ENCODE measurements around the gene SEC14L2. TPM values are rescaled to one million over a fixed set of nuclear protein-coding genes. Genes with fewer than 3 reads are reported as not detected.

SEC14L2 gene
- total and polyA plus RNA-seq, 2 donors (not counting 3 experiments of a cell fraction or from before 2014, with no cell fraction given): 22.5 to 28.8 TPM

GRCh38 chr22:30433227-30433626, 36.4 kb downstream of the SEC14L2 start:
- peaks cover 10% of the 10 kb centered on the region for H3K4me1 ChIP-seq (ENCODE audit: control insufficient read depth, extremely low read depth, insufficient read depth, low read length)
- dilution Hi-C loops (cut with MboI; ENCODE audit: extremely low pct_ligation_motif_present, low sequenced_read_pairs) (no loop called here), intact Hi-C loops (cut with micrococcal nuclease) (no loop called here)
- no peak overlapping the region for H3K4me3 ChIP-seq (replicated peaks in 1 of 3; ENCODE audit: insufficient read depth in 1 of 3, low read depth in 1 of 3, low read length in 3 of 3)
- peaks cover 0 to 6% of the 10 kb centered on the region in 2 experiments for H3K36me3 ChIP-seq (ENCODE audit: control insufficient read depth in 2 of 2, extremely low read depth in 1 of 2, insufficient read depth in 2 of 2, low read length in 2 of 2)
- no peaks in the 10 kb centered on the region for H4K20me1 ChIP-seq (replicated peaks; ENCODE audit: control insufficient read depth, extremely low read depth, insufficient read depth, low read length)
- ChIA-PET CTCF (interaction anchor here (0.6 to 1.7 kb wide), 3 partner anchors 8 to 807 kb away, joined by 3 to 4 read pairs (median 3); partner anchors contain the start of gene MTFP1), POLR2A (no interaction called here)
- no peak overlapping the region for H2AFZ ChIP-seq (ENCODE audit: low read depth, low read length)
- FAIRE-seq (no peak), DNase-seq (ENCODE audit: low read depth, low spot score) (no peak)
- H3K27me3 ChIP-seq (ENCODE audit: control insufficient read depth in 2 of 2, insufficient read depth in 2 of 2, low read length in 2 of 2): no peaks in the 10 kb centered on the region
- H3K9me3 ChIP-seq (replicated peaks; ENCODE audit: control insufficient read depth, insufficient read depth, low read length): no peaks in the 10 kb centered on the region
- no peak overlapping the region for H3K27ac ChIP-seq (ENCODE audit: insufficient read depth, low read depth, low read length)
- H3K79me2 ChIP-seq (ENCODE audit: control insufficient read depth, insufficient read depth, low read length): no peaks in the 10 kb centered on the region
- no peak overlapping the region for H3K4me2 ChIP-seq (ENCODE audit: insufficient read depth, low read length)
- BruUV-seq (replicated peaks): no TSS peak
- H3K9ac ChIP-seq (replicated peaks; ENCODE audit: extremely low read depth, insufficient read depth, low read length): no peak overlapping the region
- no peak for TF ChIP-seq JUN (IDR thresholded peaks at IDR 0.05; ENCODE audit: borderline replicate concordance, insufficient read depth, insufficient read length, low read depth)
- no peak for TF ChIP-seq CTCF (IDR thresholded peaks at IDR 0.05; ENCODE audit: extremely low read depth in 1 of 2, insufficient read depth in 1 of 2, low read depth in 1 of 2, low read length in 2 of 2)
- no peak for TF ChIP-seq MYC (IDR thresholded peaks at IDR 0.05; ENCODE audit: low read depth, low read length)
- TF ChIP-seq MAX (IDR thresholded peaks at IDR 0.05; ENCODE audit: insufficient read depth, insufficient read length): no peak
- no peak for TF ChIP-seq POLR2AphosphoS5 (IDR thresholded peaks at IDR 0.05; ENCODE audit: insufficient read depth, low read depth, low read length)
- no peak for TF ChIP-seq GATA2 (IDR thresholded peaks at IDR 0.05; ENCODE audit: insufficient read depth, insufficient read length, low read depth, low read length)
- TF ChIP-seq POLR2A (IDR thresholded peaks at IDR 0.05; ENCODE audit: low read depth, low read length): no peak
- TF ChIP-seq FOS (IDR thresholded peaks at IDR 0.05; ENCODE audit: borderline replicate concordance, insufficient read depth, low read length): no peak
- no peak for TF ChIP-seq EZH2 (IDR thresholded peaks at IDR 0.05; ENCODE audit: borderline replicate concordance, low read depth, low read length, severe bottlenecking)
- no peaks in the 10 kb centered on the region for H3K9me1 ChIP-seq (replicated peaks; ENCODE audit: control insufficient read depth, extremely low read depth, insufficient read depth, low read length)

Measured in endothelial cell of umbilical vein (primary cell).